ENCODE data around the gene CEP43.

CEP43 gene

GRCh38 chr6:167027308-167027707 lies 28.1 kb downstream of the CEP43 start:
- Histone ChIP-seq H3K9ac (ENCODE audit: low read depth, low read length) (no peak overlapping the region), H3K36me3 (ENCODE audit: insufficient read depth, low read length) (peaks cover 57% of the 10 kb centered on the region), H3K4me1 (ENCODE audit: control insufficient read depth, insufficient read depth, low read length) (no peaks in the 10 kb centered on the region)

DNA sequence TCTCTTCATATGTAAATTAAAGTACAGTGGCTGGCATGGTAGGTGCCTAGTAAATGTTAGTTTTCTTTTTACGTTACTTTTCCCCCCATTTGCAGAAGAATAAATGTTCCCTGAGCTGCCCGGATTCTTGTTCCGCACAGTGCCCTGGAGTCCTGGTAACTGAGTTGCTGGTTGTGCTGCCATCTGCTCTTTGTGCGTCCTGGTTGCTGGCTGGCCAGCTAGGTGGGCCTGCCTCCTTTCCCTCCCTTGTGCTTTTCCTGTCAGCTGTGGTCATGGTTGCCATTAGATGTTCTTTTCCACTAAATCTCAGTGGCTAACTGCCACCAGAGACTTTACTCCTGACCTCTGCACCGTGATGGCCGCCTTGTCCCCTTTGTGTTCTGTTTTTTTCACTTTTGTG lies 28.6 kb downstream of the CEP43 start:
- H3K4me2 ChIP-seq (ENCODE audit: low read length): no peak overlapping the region
- peaks cover 55% of the 10 kb centered on the region for H3K36me3 ChIP-seq (ENCODE audit: insufficient read depth, low read length)
- H3K4me3 ChIP-seq (ENCODE audit: low read length): no peak overlapping the region
- H3K9ac ChIP-seq (ENCODE audit: low read depth, low read length): no peak overlapping the region
- no peaks in the 10 kb centered on the region for H3K9me3 ChIP-seq (replicated peaks; ENCODE audit: low read length)
- H3K27me3 ChIP-seq (ENCODE audit: control insufficient read depth, insufficient read depth, low read length): no peaks in the 10 kb centered on the region
- no peaks in the 10 kb centered on the region for H3K4me1 ChIP-seq (ENCODE audit: control insufficient read depth, insufficient read depth, low read length)

More at GRCh38 chr6:167027308-167027707, 28.1 kb downstream of the CEP43 start:
- H3K27me3 ChIP-seq (ENCODE audit: control insufficient read depth, insufficient read depth, low read length): no peaks in the 10 kb centered on the region
- no peak overlapping the region for H3K4me3 ChIP-seq (ENCODE audit: low read length)
- H3K9me3 ChIP-seq (replicated peaks; ENCODE audit: low read length): no peaks in the 10 kb centered on the region
- H3K4me2 ChIP-seq (ENCODE audit: low read length): no peak overlapping the region

- Histone ChIP-seq H3K4me2 (ENCODE audit: low read length) (no peak overlapping the region), H3K9ac (ENCODE audit: low read depth, low read length) (no peak overlapping the region), H3K4me1 (ENCODE audit: control insufficient read depth, insufficient read depth, low read length) (no peaks in the 10 kb centered on the region), H3K27me3 (ENCODE audit: control insufficient read depth, insufficient read depth, low read length) (no peaks in the 10 kb centered on the region), H3K9me3 (replicated peaks; ENCODE audit: low read length) (no peaks in the 10 kb centered on the region), H3K36me3 (ENCODE audit: insufficient read depth, low read length) (peaks cover 61% of the 10 kb centered on the region), H3K4me3 (ENCODE audit: low read length) (no peak overlapping the region)
Measured at GRCh38 chr6:167030222-167031072, 31.2 kb downstream of the CEP43 start.

- Histone ChIP-seq H3K9ac (ENCODE audit: low read depth, low read length) (no peak overlapping the region), H3K4me1 (ENCODE audit: control insufficient read depth, insufficient read depth, low read length) (no peaks in the 10 kb centered on the region), H3K27me3 (ENCODE audit: control insufficient read depth, insufficient read depth, low read length) (no peaks in the 10 kb centered on the region), H3K9me3 (replicated peaks; ENCODE audit: low read length) (no peaks in the 10 kb centered on the region), H3K36me3 (ENCODE audit: insufficient read depth, low read length) (peaks cover 58% of the 10 kb centered on the region), H3K4me3 (ENCODE audit: low read length) (no peak overlapping the region), H3K4me2 (ENCODE audit: low read length) (no peak overlapping the region)
Measured at GRCh38 chr6:167031082-167031709, 32.0 kb downstream of the CEP43 start.

- no peak overlapping the region for H3K4me3 ChIP-seq (ENCODE audit: low read length)
- H3K36me3 ChIP-seq (ENCODE audit: insufficient read depth, low read length): peaks cover 51% of the 10 kb centered on the region
- H3K4me2 ChIP-seq (ENCODE audit: low read length): no peak overlapping the region
- no peaks in the 10 kb centered on the region for H3K27me3 ChIP-seq (ENCODE audit: control insufficient read depth, insufficient read depth, low read length)
- no peak overlapping the region for H3K9ac ChIP-seq (ENCODE audit: low read depth, low read length)
- H3K9me3 ChIP-seq (replicated peaks; ENCODE audit: low read length): no peaks in the 10 kb centered on the region
- H3K4me1 ChIP-seq (ENCODE audit: control insufficient read depth, insufficient read depth, low read length): no peaks in the 10 kb centered on the region
Measured at GRCh38 chr6:167034056-167034455, 34.9 kb downstream of the CEP43 start.

DNA sequence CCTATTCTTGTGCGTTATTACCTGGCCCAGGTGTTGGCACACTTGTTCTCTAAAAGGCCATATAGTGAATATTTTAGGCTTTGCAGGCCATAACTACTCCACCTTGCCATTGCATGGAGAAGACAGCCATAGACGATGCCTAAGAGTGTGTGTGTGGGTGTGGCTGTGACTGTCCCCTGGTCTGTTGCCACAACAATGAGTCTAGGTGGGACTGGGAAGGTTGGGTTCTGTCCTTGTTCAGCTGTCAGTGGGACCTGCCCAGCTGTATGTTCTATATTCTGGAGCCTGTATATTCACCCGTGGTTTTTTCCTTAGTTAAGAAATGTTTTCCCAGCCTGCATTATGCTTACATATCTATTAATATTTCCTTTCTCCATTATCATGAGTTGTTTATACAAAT lies 38.6 kb downstream of the CEP43 start:
- no peaks in the 10 kb centered on the region for H3K9me3 ChIP-seq (replicated peaks; ENCODE audit: low read length)
- no peaks in the 10 kb centered on the region for H3K4me1 ChIP-seq (ENCODE audit: control insufficient read depth, insufficient read depth, low read length)
- no peak overlapping the region for H3K4me3 ChIP-seq (ENCODE audit: low read length)
- peaks cover 41% of the 10 kb centered on the region for H3K36me3 ChIP-seq (ENCODE audit: insufficient read depth, low read length)
- H3K27me3 ChIP-seq (ENCODE audit: control insufficient read depth, insufficient read depth, low read length): no peaks in the 10 kb centered on the region
- H3K9ac ChIP-seq (ENCODE audit: low read depth, low read length): no peak overlapping the region
- no peak overlapping the region for H3K4me2 ChIP-seq (ENCODE audit: low read length)

DNA sequence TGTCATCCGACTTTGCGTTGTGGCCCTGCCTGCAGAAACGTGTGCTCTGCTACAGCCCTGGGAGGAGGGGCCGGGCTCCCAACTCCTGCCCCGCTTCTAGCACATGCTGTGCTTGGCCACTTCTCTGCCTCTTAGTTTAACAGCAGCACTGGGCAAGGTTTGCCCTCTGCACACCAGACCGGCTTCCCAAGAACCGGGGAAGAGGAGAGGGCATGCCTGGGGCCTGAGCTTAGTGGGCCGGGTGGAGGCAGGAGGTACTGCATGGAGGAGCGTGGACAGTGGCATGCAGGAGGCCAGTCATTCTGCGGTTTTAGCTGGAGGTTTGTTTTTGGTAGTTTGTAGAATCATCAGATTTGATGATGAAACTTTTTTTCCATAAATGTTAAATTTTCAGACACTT lies 45.5 kb downstream of the CEP43 start:
- no peaks in the 10 kb centered on the region for H3K27me3 ChIP-seq (ENCODE audit: control insufficient read depth, insufficient read depth, low read length)
- peaks cover 7% of the 10 kb centered on the region for H3K36me3 ChIP-seq (ENCODE audit: insufficient read depth, low read length)
- H3K4me2 ChIP-seq (ENCODE audit: low read length): no peak overlapping the region
- H3K9ac ChIP-seq (ENCODE audit: low read depth, low read length): no peak overlapping the region
- no peaks in the 10 kb centered on the region for H3K4me1 ChIP-seq (ENCODE audit: control insufficient read depth, insufficient read depth, low read length)
- no peak overlapping the region for H3K4me3 ChIP-seq (ENCODE audit: low read length)
- no peaks in the 10 kb centered on the region for H3K9me3 ChIP-seq (replicated peaks; ENCODE audit: low read length)

- Histone ChIP-seq H3K9me3 (replicated peaks; ENCODE audit: low read length) (no peaks in the 10 kb centered on the region), H3K4me2 (ENCODE audit: low read length) (no peak overlapping the region), H3K4me3 (ENCODE audit: low read length) (no peak overlapping the region), H3K4me1 (ENCODE audit: control insufficient read depth, insufficient read depth, low read length) (no peaks in the 10 kb centered on the region), H3K9ac (ENCODE audit: low read depth, low read length) (no peak overlapping the region), H3K27me3 (ENCODE audit: control insufficient read depth, insufficient read depth, low read length) (no peaks in the 10 kb centered on the region), H3K36me3 (ENCODE audit: insufficient read depth, low read length) (no peaks in the 10 kb centered on the region)
Measured at GRCh38 chr6:167045828-167046580, 46.8 kb downstream of the CEP43 start.

DNA sequence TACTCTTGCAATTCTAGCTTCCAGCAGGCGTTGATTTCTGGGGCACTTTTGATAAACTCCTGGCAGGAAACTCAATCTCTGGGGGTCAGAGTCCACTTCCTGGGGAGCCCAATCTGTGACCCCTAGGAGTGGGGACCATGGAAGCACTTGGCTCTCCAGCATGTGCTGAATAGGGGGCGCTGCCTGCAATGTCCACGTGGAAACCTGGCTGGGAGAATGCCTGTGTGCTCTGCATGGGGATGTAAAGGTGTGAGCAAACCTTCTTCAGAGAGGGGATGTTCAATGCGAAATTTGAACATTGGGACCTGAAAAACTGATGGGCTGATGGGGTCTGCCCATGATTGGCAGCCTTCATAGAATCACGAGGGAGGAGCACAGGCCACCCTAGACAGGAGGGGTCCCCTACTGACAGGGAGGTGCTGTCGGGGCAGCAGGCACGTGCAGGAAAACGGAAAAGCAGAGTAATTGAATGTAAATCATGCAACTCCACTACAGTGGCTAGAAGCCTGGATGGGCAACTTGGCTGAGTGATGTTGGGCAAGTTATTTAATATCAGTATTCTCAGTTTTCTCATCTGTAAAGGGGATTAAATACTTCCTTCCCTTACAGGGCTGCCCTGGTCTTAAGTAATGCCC lies 47.8 kb downstream of the CEP43 start:
- no peaks in the 10 kb centered on the region for H3K9me3 ChIP-seq (replicated peaks; ENCODE audit: low read length)
- H3K36me3 ChIP-seq (ENCODE audit: insufficient read depth, low read length): no peaks in the 10 kb centered on the region
- H3K4me1 ChIP-seq (ENCODE audit: control insufficient read depth, insufficient read depth, low read length): no peaks in the 10 kb centered on the region
- H3K27me3 ChIP-seq (ENCODE audit: control insufficient read depth, insufficient read depth, low read length): no peaks in the 10 kb centered on the region
- no peak overlapping the region for H3K9ac ChIP-seq (ENCODE audit: low read depth, low read length)
- no peak overlapping the region for H3K4me2 ChIP-seq (ENCODE audit: low read length)
- no peak overlapping the region for H3K4me3 ChIP-seq (ENCODE audit: low read length)

DNA sequence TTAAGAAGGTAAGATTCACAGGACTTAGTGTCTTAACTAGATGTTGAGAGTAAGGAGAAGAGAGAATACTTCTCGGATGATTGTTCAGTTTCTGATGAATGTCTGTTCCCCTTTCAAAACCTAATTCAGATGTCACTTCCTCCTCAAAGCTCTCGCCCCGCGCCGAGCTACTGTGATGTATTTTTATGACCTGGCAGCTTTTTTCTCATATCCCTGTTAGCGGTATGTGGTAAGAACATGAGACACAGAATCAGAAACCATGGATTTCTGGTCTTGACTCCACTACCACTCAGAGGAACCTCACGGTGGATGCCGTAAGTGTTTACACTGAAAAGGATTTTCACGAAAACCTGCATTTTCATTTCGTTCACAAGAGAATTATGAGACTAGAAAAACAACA lies 48.4 kb downstream of the CEP43 start:
- Histone ChIP-seq H3K4me3 (ENCODE audit: low read length) (no peak overlapping the region), H3K9ac (ENCODE audit: low read depth, low read length) (no peak overlapping the region), H3K36me3 (ENCODE audit: insufficient read depth, low read length) (no peaks in the 10 kb centered on the region), H3K4me2 (ENCODE audit: low read length) (no peak overlapping the region), H3K9me3 (replicated peaks; ENCODE audit: low read length) (no peaks in the 10 kb centered on the region), H3K4me1 (ENCODE audit: control insufficient read depth, insufficient read depth, low read length) (no peaks in the 10 kb centered on the region), H3K27me3 (ENCODE audit: control insufficient read depth, insufficient read depth, low read length) (no peaks in the 10 kb centered on the region)
